Activated CD4-positive, CD25-positive, alpha-beta regulatory T cell (primary cell): ENCODE measurements around the gene ATP2B2.

Experiments
- DNase-seq, 4 experiments: peaks; one replicate each; lab custom pipeline; 2025; lab: John Stamatoyannopoulos, UW

The ATP2B2 gene

DNA sequence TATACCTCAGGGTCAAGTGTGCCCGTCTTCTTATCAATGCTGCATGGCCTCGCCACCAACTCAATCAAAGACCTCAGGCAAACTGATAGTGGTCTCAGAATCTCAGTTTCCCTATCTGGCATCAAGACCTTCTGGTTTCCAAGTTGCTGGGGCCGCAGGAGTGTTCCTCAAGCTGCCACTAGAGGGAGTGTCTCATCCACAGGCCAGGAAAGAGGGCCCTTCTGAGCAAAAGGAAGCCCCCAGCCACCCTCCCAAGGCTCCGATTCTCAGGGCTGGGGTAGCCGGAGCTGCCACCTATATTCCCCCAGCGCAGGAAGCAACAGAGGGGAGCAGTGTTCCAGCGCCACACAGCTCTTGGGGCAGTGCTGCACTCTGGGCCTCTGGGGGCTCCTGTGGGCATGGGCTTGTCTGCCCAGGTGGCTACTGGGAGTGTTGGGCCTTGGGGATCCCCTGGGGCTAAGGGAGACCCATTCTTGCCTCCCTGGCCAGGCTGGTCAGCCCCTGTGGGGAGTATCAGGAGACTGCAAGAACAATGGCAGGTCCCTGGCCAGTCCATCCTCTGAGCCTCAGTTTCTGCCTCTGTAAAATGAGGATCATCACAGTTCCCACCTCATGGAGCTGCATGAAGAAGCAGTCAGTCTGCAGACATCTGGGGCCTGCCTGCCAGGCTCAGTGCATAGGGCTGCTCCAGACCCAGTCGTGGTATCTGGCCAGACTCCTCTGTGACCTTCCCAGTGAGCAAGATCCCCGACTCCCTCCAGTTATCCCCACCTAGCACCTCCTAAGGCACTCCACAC is 161.0 kb downstream of the ATP2B2 start:
- DNase-seq: peak; percentile 12 to 37 (median 24)

DNA sequence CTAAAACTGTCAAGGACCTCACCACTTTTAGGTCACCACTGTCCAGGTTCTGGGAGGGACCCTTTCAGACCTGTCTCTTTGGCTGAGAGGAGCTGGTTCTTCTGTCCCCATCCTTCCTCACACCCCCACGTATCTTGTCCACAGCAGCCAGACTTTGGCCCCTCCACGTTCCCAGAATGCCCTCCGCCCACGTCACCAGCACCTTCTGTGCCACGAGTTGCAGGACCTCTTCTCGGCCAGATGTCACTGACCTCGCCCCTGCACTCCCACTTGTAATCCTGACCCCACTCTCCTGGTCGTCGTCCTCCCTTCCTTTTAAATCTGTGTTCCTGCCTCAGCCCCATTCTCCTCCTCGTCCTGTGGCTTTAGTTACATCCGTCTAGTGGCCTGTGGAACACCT is 161.9 kb downstream of the ATP2B2 start:
- DNase-seq: no peak

DNA sequence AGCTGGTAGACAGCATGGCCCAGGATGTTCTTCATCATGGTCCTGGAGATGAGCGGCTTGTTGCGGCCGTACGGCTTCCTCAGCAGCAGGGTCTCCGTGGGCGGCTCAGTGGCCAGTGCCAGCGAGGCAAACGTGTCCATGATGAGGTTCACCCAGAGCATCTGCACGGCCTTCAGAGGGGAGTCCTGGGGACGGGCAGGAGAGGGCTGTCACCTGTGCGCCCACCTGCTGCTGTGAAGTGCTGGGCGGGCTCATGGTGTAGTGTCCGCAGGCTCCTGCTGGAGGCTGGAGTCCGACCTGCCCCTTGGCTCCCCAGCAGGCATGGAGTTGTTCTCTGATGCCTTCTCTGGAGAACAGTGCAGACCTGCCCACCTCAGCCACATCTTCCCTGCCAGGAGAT is 162.6 kb downstream of the ATP2B2 start:
- DNase-seq: no peak

DNA sequence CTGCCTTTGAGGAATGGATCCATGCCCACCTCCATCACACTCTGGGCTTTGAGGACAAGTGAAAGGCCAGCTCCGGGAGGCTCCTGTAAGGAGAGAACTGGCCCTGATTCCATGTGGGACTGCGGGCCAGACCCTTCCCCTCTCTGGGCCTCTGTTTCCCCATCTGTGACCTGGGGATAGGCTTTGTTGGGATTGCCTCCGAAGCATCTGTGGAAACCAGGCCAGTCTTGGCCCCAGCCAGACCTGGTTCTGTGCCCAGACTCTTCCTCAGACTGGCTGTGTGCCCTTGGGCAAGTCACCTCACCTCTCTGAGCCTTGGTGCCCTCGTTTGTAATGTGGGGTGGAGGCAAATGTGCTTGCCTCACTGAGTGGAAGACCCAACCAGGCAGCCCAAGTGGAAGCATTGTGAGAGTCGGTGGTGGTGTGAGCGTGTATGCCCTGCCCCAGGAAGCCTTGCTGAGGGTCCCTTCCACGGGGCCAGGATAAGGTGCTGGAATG is 163.4 kb downstream of the ATP2B2 start:
- no peak for DNase-seq

DNA sequence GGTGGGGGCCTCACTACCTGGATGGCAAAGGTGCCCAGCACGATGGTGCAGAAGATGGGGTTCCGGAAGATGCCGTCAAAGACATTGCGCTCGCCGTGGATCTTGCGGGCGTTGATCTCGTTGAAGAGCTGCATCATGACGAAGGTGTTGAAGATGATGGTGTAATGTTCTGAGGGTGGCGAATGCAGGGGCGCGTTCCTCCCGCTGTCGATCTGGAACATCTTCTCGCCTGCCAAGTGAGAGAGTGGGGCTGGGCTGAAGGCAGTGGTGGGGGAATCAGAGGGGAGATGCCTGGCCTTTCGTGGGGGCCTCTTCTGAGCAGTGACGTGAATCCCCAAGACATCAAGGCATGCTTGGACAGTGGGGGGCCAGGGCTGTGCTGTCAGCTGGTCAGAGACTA is 164.9 kb downstream of the ATP2B2 start:
- no peak for DNase-seq

DNA sequence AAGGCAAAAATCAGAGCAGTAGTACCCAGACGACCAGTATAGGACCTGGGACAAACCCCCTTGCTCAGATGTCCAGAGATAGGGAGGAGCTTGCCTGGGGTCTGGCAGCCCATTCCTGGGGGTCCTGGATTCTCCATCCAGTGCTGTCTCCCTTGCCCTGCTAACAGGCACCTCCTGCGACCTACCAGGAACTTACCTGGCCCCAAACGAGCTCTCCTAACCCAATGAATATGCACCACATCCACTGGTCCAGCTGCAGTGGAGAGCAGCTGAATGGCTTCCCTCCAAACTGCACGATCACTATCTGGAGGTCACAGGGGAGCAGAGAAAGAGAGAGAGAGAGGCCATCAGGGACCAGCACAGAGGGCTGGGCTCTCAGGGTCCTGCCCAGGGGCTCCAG is 165.3 kb downstream of the ATP2B2 start:
- DNase-seq: no peak

DNA sequence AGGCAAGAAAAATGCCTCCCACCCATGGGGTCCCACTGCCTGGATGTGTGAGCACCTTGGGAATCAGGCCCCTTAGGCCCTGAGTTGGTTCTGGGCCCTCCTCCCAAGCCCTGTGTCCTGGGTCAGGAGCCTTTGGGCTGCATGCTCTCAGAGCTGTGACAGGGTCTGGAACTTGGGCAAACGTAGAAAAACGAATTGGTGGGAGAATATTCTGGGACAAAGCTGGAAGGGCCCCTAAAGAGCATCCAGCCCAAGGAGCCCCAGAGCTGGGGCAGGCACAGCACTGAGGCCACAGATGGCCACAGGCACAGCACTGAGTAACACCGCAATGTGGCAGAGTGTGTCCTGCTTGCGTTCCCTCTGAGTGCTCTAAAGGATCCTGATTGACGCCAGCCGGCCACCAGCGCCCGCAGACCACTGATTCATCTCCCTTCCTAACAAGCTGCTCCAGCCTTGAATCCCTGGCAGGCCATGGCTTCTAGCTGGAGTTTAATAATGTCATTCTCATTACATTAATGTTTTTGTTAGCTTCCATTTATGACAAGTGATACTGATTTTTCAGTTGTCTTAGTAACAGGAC is 165.9 kb downstream of the ATP2B2 start:
- DNase-seq: no peak

DNA sequence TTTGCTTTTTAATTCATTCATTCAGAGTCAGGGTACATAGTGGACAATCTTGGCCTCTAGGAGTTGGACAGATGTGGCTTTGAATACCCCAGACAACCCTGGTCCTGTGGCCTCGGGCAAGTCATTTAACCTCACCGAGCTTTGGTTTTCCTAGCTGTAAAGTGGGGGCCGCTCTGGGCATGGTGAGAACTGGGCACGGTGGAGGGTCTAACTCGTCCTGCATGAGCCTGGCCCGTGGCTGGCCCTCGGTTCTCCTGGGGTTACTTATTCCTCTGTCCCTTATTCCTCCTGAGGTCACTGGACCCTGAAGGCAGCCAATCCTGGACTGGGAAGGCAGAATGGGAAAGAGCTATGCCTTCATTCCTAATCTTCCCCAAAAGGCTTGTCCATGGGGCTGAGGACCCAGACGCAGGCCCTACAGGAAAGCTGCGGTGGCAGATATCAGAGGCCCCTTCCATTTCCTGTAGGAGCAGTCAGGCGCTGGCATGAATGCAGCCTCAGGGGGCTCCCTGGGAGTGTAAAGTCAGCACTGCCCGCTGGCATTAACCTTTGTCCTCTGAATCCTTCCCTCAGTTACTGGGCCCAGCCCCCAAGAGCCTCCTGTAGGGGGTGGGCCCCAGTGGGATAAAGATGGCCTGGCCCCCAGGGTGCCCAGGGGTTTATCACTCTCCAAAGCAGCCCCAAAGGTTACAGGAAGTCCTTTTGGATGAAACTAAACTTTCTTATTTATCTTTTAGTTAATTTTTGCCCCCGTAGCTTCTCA is 166.6 kb downstream of the ATP2B2 start:
- DNase-seq: no peak

DNA sequence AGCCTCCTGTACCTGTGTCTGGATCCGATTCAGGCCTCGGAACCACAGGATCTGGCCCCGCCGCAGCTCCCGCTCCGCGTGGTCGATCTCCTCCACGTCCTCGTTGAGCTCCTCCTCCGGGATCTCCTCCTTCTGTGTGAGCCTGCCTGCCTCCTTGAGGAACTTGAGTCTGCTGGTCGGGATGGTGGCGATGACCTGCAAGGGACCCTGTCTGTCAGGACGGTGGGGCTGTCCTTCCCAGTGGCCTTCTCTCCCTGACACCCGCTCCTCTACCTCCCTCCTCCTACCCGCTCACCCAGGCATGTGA is 167.3 kb downstream of the ATP2B2 start:
- DNase-seq: no peak

DNA sequence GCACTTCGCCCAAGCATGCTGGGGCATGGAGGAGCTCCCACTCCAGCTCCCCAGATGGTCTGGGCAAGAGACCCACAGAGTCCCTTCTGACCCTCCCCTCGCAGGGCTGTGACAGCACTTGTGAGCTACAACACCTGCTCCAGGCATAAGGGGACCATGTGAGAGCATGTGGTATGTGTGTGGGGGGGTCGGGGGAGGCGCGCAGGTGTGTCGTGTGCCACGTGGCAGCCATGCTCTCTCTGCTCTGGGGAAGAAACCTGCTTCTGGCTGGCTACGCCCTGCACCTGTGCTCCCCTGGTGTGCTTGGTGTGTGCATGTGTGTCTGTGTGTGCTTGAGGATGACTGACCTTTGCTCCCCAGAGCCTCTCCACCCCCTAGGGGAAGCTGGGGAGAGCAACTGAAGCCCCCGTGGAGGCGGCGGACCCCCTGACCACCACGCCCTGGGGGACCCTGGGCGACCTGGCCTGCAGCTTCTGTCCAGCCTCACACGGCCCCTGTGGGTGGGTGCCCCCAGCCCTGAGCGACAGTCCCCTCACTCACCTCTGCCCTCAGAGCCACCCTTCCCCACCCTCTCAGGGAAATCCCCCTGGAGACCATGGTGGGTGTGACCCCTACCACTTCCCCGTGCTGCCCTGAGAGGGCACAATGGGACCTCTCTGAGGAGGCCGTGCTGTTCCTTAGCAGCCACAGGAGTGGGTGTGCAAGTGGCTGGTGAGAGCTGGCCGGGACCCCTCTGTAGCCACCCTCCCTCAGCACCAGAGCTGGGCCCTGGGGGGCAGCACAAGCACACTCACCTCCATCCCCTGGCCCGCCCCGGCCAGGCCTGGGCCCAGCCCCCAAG is 167.8 kb downstream of the ATP2B2 start:
- no peak for DNase-seq

DNA sequence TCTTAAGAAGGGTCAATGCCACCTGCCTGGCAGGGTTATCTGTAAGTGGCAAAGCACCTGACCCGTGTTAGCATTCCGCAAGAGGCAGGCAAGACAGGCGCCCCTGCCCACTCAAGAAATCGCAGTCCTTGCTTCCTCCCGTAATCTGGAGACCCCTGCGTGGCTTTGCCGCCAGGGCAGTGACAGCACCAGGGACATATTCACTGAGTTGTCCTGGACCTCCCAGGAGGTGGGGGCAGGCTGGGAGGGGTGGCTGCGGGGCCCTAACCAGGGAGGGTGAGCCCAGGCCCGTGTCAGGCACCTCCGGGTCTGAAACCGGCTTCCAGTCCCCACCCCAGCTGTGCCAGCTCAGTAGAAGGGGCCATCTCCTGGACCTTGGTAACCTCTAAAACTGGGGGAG is 168.6 kb downstream of the ATP2B2 start:
- no peak for DNase-seq

DNA sequence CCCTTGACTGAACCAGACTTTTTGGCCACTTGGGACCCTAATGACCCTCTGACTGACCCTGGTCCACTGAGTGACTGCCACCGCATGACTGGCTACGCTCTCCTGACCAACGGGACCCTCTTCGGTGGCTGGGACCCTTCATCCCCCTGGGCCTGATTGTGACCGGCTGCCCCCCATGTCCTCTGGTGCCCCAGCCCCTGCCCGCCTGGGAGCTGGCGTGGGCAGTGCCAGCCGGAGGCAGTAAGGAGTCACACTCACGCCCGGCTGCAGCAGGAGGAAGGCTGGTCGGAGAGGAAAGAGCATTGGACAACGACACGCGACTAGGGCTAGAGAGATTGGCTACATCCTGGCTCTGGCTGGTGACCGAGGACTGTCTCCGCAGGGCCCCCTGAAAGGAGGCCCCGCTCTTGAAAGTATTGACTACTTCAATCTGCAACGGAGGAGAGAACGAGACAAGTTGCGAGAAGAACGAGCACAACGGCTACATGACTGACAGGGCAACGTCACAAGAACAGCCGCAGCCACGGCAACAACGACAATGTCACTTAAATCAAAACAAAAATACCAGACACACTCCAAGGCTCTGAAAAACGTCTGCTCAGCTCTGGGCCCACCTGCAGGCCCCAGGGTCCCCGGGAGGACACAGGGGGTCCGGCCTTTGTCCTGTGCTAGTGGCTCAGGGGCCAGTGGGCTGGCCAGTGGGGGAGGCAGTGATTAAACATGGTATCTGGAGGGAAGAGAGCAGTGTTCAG is 169.3 kb downstream of the ATP2B2 start:
- no peak for DNase-seq

DNA sequence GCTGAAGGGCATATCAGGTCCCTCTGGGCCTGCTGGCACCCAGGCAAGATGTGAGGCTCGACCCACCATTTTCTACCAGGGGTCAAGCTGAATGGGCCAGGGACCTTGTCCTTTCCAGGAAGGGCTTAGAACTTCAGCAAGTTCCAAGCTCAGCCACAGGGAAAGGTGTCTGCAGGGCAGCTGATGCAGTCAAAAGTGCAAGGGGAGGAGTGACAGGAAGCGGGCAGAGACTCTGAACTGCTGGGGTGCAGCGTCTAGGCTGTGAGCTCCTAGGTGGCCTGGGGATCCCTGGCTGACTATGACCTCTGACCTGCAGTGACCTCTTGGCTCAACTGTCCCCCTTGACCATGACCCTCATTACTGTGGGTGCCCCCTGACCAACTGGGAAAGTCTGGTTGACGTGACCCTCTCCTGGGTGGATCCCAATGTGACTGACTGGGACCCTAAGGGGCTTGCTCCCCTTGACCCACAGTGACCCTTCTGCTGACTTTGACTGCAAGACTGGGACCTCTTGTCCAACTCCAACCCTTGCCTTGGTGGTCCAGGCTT is 170.1 kb downstream of the ATP2B2 start:
- no peak for DNase-seq

DNA sequence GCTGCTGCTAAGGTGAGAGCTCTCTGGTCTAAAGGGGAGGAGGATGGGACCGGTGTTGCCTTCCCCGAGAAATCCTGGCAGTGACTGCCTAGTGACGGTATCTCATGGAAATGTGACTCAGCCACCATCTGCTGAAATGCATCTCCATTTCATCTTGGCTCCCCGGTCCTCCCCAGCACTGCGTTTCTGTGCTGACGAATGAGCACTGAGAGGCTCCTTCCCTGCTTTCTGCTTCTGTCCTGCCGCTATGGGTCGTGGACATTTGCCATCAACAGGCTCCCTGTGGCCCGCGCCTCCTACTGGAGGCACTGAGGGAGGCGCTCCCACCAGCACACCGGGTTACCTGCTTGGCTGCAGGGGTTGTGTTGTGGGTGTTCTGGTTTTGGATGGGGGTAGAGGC is 170.9 kb downstream of the ATP2B2 start:
- no peak for DNase-seq

DNA sequence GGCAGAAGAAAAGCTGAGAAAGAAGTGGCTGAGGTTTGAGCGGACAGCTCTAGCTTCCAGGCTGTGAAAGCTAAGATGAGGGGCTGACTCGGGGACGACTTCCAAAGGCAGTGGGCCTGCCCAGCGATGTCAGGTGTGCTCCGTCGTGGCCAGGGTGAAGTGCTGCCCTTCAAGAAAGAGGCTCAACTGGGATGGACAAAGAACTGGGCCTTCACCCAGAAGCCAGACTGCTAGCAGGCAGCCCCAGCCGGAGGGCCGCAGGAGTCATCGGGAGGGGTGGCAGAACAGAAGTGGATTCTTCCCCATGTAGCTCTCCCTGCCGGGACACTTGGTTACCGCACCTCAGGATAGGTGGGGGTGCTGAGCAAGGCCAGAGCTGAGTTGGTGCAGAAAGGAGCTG is 171.3 kb downstream of the ATP2B2 start:
- no peak for DNase-seq

DNA sequence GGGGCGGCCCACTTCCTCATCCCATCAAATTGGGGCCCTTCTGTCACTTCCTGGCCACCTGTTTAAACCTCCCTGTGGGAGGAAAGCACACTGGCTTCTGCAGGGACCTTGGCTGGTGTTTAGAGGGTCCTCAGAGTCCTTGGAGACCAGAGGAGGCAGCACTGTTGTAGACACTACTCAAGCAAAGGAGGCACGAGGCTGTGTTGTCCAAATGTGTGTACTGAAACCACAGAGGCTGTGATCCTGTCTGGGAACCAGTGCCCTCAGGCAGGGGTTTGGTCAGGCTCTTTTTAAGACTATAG is 172.1 kb downstream of the ATP2B2 start:
- no peak for DNase-seq

DNA sequence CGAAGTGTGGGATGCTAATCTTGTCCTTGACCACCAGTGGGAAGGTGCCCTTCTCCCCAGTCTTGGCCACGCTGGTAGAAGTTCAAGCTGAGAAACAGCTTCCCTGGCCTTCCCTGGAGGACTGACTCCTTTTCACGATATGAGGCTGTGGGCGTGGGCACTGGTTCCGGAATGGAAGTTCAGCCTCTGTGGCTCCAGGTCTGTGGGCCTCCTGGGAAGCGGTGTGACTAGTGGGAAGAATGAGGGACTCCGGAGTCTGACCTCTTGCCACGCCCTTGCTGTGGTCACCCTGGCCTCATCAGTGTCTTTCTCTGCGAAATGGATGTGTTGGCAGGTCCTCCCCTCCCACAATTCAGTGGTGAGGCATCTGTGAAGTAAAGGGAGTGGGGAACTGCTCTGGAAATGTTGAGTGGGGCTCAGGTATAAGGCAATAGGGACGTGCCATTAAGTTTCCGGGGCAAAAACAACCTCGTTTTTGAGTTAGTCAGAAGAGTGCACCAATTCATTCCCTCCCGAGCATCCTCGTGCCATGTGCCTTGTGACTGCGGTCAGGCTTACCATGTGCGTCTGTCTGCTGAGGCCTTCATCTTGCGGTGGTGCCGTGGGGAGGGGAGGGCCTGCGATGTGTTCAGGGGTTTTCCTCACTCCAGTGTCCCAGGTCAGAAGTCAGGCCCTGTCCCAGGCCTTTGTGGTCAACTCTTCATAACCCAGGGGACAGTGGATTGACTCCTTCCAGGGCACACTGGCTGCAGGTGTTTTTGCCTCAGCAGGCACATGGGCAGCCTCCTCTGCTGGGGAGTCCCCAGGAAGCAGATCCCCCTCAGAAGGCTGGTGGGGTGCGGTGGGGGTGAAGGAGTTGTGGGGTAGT is 172.7 kb downstream of the ATP2B2 start:
- no peak for DNase-seq

DNA sequence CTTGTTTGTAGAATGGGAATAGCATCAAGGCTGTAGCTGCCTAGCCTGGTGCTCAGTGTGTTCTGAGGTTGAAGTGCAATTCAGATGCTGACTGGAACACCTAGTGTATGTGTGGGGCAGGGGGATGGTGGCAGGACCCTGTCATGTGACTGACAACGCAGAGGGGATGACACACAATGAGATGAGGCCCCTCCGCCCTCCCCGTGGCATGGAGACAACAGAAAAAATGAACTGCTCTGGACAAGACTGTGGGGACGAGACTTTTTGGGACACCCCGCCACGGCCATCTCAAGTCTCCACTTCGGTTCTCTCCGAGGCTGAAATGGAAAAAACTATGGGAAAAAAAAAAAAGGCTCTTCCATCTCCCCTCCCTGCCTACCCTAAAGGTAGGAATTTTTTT is 174.1 kb downstream of the ATP2B2 start:
- DNase-seq: no peak

DNA sequence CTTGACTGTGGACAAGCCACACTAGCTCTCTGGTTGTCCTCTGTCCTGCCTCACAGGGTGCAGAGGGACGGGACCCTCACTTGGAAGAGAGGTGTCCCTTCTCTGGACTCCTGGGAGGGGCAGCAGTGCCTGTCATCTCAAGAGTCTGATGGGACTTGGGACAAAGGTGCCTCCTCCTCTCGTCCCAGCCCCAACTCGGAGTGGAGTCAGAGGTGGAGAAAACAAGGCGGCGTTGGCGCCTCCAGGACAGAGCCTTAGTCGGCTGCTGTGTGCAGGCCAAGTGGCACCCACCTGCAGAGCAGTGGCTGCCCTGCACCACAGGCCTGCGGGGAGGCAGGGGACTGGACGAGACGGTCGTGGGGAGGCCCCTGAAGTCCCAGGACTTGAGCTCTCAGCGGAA is 175.1 kb downstream of the ATP2B2 start:
- DNase-seq: no peak

DNA sequence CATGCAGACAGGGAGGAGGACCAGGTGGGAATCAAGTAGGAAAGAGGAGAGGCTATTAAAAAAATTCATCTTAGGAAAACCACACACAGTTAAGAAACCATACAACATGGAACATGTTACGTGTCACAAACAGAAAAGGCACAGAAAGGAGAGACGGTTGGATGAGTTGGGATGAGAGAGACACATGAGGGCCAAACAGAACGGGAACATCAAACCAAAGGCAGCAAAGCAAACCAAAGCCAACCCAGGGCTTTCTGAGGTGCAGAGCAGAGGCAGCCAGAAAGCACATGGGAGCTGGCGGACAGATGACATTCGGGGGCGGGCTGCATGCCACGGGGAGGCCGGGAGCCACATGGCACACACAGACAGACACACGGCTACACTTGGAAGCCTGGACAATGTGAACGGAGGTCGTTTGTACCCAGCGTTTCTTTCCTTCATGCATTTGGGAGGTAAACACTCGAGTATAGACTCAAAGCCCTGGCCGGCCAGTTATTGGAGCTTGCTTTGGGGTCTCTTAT is 175.8 kb downstream of the ATP2B2 start:
- no peak for DNase-seq
